Muscle of back (tissue), 13 donors: Measurements from ENCODE around the gene OR5AC2. TPM values are rescaled to one million over a fixed set of nuclear protein-coding genes. Genes with fewer than 3 reads are reported as not detected.

Source experiments
- DNase-seq, 3 donors: peaks; one replicate each; pipeline versions ENCODE4 v3.0.0 to v3.0.0-alpha.2; 2013
- long read RNA-seq, 9 donors: transcript quantifications; one replicate each; lab custom pipeline, GENCODE V29; 2026
- polyA plus RNA-seq, 10 donors: library from polyadenylated mRNA; unstranded; fragments of 120-200 nt; gene quantifications; one replicate each; pipeline ENCODE4 v1.2.1, GENCODE V29; 2013; ENCODE audit not compliant: insufficient read length in 10 of 10

OR5AC2 gene, protein sequence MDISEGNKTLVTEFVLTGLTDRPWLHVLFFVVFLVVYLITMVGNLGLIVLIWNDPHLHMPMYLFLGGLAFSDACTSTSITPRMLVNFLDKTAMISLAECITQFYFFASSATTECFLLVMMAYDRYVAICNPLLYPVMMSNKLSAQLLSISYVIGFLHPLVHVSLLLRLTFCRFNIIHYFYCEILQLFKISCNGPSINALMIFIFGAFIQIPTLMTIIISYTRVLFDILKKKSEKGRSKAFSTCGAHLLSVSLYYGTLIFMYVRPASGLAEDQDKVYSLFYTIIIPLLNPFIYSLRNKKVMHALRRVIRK
- not detected for polyA plus RNA-seq
- long read RNA-seq, donor 1, result 0 reads
- long read RNA-seq, donor 2, result 0 reads
- long read RNA-seq, donor 3, result 0 reads
- long read RNA-seq, donor 4, result 0 reads
- long read RNA-seq, donor 5, result 0 reads
- long read RNA-seq, donor 6, result 0 reads
- long read RNA-seq, donor 7, result 0 reads
- long read RNA-seq, donor 8, result 0 reads
- long read RNA-seq, donor 9, result 0 reads

DNA sequence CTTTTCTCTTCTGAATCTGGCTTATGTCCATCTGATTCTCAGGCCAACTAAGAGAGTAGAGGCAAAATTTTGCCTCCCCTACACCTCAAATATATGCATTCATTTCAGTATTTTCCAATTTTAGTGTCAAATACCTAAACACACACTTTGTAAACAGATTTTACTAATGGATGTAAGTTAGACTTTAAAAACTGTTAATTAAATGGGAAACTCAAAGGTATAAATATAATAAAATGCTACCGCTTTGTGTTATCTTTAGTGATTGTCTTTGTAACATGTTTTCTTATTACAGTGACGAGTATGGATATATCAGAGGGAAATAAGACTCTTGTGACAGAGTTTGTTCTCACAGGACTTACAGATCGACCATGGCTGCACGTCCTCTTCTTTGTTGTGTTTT, at the start of gene OR5AC2:
OR5AC2 (plus strand) TSS at position 301 of the 400 bp plus-strand sequence; CDS start at position 301, 0 bp downstream.
- no peak for DNase-seq

GRCh38 chr3:98038286-98038685, 48.7 kb upstream of the OR5AC2 start:
- DNase-seq, result no peak

DNA sequence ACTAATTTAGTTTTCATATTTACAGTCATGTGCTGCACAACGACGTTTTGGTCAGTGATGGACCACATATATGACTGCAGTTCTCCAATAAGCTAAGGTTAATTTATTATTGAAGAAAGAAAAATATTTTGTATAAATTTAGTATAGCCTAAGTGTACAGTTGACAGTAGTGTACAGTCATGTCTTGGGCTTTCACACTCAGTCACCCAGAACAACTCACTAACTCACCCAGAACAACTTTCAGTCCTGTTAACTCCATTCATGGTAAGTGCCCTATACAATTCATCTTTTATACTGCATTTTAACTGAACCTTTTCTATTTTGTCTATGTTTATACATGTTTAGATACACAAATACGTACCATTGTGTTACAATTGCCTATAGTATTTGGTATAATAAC, 48.1 kb upstream of the OR5AC2 start:
- DNase-seq, result no peak

- DNase-seq, result peak; percentile 76 to 93 (median 83)
Measured at GRCh38 chr3:98039322-98040024, 47.5 kb upstream of the OR5AC2 start.

DNA sequence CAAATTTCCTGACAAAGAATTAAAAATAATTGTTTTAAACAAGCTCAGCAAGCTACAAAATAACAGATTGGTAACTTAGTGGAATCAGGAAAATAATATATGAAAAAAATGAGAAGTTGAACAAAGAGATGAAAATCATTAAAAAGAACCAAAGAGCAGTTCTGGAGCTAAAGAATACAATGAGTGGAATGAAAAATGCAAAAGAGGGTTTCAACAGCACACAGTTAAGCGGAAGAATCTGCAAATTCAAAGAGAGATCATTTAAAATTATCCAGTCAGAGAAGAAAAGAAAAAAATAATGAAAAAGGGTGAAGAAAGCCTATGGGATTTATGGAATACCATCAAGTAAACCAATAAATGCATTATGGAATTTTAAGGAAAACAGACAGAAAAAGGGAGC, 45.6 kb upstream of the OR5AC2 start:
- DNase-seq, result no peak

GRCh38 chr3:98048586-98048985, 38.4 kb upstream of the OR5AC2 start:
- no peak for DNase-seq

DNA sequence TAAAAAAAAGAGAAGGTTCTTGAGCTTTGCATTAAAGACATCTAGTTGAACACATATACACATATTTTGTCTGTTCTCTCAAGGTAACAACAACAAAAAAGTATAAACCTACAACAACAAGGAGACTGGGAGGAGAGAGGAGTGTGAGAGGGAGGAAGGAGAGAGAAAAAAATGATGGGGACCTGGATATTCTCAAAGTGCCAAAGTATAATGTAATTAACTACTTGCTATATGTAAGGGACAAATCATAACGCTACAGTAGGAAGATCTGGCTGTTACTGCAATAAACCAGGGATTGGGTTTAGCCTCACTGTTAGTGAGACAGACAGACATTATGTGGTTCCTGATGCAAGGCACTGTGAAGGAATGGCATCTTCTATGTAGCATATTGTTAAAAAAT, 37.7 kb upstream of the OR5AC2 start:
- DNase-seq, result no peak

- no peak for DNase-seq
Measured at GRCh38 chr3:98056035-98056434, 30.9 kb upstream of the OR5AC2 start.

DNA sequence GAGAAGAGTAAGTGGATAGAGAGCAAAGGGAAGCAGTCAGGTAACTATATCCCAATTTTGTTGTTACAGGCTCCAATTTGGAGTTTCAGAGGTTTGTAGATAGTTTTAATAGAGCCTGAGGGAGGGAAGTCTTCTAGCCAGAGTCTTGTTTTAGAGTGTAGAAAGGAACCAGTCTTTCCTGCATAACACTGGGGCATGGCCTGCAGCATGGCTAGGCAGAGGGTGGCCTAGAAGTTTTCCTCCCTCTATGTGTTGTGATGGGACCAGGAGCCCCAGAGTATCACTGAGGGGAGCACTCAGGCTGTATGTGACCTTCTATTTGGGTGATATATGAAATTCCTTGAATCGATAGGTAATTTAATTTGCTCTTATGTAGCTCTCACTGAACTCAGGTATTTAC, 29.3 kb upstream of the OR5AC2 start:
- DNase-seq, result no peak

GRCh38 chr3:98058244-98058960, 28.6 kb upstream of the OR5AC2 start:
- DNase-seq, result no peak

GRCh38 chr3:98068824-98069223, 18.1 kb upstream of the OR5AC2 start:
- DNase-seq, result no peak

DNA sequence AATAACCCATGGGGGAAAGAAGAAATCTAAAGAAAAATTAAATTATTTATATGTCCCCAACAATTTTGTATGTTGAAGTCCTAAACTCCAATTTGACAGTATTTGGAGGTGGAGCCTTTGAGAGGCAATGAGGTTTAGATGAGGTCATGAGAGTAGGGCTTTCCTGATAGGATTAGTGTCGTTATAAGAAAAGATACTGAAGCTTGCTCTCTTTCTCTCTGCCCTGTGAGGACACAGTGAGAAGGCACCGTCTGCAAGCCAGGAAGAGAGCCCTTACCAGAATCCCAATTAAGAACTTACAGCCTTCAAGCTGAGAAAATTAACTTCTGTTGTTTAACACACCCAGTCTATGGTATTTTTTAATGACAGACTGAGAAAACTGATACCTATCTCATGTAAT, 16.1 kb upstream of the OR5AC2 start:
- DNase-seq, result no peak

DNA sequence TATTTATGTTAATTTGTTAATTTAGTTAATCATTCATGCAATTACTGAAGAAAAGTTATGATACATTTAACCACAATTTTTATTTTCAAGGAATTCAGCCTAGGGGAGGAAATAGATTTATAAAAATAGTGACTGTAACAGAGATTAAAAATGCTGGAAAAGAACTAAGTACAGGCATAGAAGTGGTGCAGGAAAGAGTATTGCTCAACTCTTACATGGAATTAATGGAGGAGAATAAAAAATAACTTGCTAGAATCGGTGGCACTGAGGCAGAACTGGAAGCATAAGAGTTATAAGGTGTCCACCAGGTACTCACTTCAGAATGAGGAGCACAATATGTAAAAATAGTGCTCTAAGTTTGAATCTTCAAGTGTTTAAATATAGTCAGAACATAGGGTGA, 13.5 kb upstream of the OR5AC2 start:
- DNase-seq, result no peak

GRCh38 chr3:98095882-98096281, 8.9 kb downstream of the OR5AC2 start:
- no peak for DNase-seq

DNA sequence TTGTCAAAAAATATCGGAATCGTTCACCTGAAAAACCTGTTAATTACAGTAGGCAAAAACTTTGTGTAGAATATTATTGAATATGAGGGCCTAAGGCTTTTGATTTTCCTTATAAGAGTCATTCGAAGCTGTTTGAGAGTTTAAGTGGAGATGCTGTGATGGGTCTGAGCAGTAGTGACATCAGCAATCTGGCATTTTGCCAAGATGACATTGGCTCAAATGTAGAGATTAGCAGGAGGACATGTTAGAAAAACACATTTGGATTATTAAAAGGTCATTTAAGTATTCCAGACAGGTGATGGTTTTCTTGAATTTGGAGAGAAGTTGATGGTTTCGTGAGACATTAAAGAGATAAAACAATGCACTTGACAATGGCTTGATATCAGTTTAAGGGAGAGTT, 12.9 kb downstream of the OR5AC2 start:
- no peak for DNase-seq

- DNase-seq, result no peak
Measured at GRCh38 chr3:98108162-98108561, 21.2 kb downstream of the OR5AC2 start.

GRCh38 chr3:98109807-98110549, 23.0 kb downstream of the OR5AC2 start:
- DNase-seq, result no peak

DNA sequence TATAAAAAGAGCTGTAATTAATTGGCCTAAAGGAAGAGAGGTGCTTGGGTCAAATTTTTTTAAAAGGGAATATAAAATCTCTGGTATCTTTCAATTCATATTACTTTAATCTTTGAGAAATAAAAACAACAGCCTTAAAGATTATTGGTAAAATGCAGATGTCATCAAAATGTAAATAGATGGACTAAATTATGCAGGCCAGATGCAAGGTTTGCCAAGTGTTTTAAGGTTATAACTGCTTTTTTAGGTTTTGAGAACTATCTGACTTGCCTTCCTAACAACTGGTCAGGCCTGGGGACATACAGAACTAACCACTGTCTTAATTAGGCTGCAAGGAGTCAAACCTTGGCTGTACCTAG, 23.6 kb downstream of the OR5AC2 start:
- no peak for DNase-seq

DNA sequence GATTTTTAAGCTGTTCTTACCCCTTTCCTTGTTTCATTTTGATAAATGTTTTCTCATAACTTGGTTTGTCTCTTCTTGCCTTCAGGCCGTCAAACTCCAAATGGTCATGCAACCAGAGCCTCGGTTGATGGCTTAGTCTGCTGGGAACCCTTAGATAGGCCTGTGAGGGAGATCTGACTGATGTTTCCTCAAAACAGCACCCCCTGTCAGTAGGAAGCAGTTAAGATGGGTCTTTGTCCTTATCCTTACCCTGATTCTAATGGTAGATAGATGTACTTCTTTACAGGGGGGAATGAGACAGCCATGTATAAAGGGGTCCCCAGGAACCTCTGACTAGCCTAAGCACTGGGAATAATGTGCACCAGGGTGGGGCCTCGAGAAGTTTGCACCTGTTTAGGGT, 27.3 kb downstream of the OR5AC2 start:
- DNase-seq, result no peak

- no peak for DNase-seq
Measured at GRCh38 chr3:98115717-98116116, 28.7 kb downstream of the OR5AC2 start.

DNA sequence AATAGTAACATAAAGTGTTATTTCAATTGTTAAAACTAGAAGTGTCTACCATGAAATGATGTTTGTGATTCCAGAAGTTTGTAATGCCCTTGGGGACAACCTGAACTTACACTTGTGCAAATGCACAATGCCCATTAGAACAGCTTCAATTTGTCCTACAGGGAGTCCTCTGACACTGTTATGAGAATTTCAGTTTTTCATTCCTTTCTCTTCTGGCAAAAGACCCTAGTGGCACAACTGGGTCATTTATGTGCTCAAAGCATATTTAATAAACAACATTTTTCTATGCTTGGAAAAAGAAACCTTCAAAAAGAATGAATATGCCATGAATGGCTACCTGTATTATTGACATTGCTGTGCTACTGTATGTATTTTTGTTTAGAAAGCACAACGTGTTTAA, 43.4 kb downstream of the OR5AC2 start, which contains the start of gene OR5H1:
OR5H1 (plus strand) TSS at position 301 of the 400 bp plus-strand sequence. CDS start 1,977 bp downstream, outside the sequence.
- no peak for DNase-seq

DNA sequence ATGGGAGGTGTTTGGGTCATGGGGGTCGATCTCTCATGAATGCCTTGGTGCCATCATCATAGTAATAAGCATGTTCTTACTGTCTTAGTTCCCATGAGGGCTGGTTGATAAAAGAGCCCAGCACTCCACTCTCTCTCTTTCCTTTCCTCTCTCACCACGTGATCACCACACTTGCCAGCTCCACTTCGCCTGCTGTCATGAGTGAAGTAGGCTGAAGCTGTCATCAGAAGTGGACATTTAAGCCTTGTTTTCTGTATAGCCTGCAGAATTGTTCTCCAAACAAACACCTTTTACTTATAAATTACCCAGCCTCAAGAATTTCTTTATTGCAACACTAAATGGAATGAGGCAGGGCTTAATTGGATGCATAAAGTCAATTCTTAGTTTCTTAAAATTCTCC, 49.7 kb downstream of the OR5AC2 start:
- DNase-seq, result no peak
